ENCODE measurements around the gene MORF4L1.
A peak's percentile ranks its signal among the peaks of the same experiment; 100 is the strongest.

DNA sequence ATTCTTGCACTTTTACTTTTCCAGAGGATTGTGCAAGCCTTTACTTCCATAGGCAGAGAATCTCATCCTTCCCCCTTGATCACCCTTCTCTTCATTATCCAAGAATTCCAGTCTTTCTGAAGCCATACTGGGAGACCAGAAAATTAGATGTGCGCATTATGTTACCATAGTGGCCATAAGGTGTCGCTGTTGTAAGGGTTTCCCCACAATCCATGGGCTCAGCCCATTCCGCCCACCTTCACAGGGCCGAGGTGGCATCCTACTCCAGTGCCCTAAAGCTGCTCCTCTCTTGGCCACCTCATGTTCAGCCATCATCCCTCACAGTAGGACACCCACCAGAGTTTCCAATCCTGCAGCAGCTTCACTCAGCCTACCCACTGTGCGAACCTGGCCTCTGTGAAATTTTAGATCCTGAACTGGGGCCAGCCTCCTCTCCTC lies 37.1 kb downstream of the MORF4L1 start:
- TF ChIP-seq, protein P1, sequence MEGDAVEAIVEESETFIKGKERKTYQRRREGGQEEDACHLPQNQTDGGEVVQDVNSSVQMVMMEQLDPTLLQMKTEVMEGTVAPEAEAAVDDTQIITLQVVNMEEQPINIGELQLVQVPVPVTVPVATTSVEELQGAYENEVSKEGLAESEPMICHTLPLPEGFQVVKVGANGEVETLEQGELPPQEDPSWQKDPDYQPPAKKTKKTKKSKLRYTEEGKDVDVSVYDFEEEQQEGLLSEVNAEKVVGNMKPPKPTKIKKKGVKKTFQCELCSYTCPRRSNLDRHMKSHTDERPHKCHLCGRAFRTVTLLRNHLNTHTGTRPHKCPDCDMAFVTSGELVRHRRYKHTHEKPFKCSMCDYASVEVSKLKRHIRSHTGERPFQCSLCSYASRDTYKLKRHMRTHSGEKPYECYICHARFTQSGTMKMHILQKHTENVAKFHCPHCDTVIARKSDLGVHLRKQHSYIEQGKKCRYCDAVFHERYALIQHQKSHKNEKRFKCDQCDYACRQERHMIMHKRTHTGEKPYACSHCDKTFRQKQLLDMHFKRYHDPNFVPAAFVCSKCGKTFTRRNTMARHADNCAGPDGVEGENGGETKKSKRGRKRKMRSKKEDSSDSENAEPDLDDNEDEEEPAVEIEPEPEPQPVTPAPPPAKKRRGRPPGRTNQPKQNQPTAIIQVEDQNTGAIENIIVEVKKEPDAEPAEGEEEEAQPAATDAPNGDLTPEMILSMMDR (IDR thresholded peaks at IDR 0.05; ENCODE audit: poor library complexity, severe bottlenecking) = peak; percentile 82
- TF ChIP-seq, protein P2, sequence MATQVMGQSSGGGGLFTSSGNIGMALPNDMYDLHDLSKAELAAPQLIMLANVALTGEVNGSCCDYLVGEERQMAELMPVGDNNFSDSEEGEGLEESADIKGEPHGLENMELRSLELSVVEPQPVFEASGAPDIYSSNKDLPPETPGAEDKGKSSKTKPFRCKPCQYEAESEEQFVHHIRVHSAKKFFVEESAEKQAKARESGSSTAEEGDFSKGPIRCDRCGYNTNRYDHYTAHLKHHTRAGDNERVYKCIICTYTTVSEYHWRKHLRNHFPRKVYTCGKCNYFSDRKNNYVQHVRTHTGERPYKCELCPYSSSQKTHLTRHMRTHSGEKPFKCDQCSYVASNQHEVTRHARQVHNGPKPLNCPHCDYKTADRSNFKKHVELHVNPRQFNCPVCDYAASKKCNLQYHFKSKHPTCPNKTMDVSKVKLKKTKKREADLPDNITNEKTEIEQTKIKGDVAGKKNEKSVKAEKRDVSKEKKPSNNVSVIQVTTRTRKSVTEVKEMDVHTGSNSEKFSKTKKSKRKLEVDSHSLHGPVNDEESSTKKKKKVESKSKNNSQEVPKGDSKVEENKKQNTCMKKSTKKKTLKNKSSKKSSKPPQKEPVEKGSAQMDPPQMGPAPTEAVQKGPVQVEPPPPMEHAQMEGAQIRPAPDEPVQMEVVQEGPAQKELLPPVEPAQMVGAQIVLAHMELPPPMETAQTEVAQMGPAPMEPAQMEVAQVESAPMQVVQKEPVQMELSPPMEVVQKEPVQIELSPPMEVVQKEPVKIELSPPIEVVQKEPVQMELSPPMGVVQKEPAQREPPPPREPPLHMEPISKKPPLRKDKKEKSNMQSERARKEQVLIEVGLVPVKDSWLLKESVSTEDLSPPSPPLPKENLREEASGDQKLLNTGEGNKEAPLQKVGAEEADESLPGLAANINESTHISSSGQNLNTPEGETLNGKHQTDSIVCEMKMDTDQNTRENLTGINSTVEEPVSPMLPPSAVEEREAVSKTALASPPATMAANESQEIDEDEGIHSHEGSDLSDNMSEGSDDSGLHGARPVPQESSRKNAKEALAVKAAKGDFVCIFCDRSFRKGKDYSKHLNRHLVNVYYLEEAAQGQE (IDR thresholded peaks at IDR 0.05; ENCODE audit: borderline replicate concordance) = no peak
